RWPE2 (cell line): ENCODE data around the gene KCNN3.

Source experiments
- ATAC-seq: fragments of 200-7000 bp; cut with Tn5 transposase; 3 replicates; pipeline ENCODE4 v1.9.1; 2021; ENCODE audit warnings: low read depth
- DNase-seq: peaks from one replicate; pipeline ENCODE4 v3.0.0-alpha.2; 2020; ENCODE audit warnings: low spot score
- H3K27ac ChIP-seq: fragments of 450-650 bp; 2 replicates; pipeline ENCODE4 v1.5.1; 2017; ENCODE audit warnings: mild to moderate bottlenecking; ENCODE audit not compliant: poor library complexity, severe bottlenecking
- H3K27me3 ChIP-seq: fragments of 250-450 bp; sonication (Bioruptor Pico); 2 replicates; pipeline ENCODE4 v1.5.1; 2021; ENCODE audit warnings: mild to moderate bottlenecking, moderate library complexity; ENCODE audit not compliant: insufficient read depth, poor library complexity, severe bottlenecking
- H3K36me3 ChIP-seq: fragments of 250-450 bp; sonication (Bioruptor Pico); 2 replicates; pipeline ENCODE4 v1.5.1; 2020; ENCODE audit warnings: low read depth, mild to moderate bottlenecking, moderate library complexity
- H3K4me1 ChIP-seq: fragments of 250-450 bp; sonication (Bioruptor Pico); 2 replicates; pipeline ENCODE4 v1.5.1; 2021; ENCODE audit warnings: mild to moderate bottlenecking, moderate library complexity; ENCODE audit not compliant: insufficient read depth, poor library complexity, severe bottlenecking
- H3K4me3 ChIP-seq: fragments of 250-450 bp; sonication (Bioruptor Pico); 2 replicates; pipeline ENCODE4 v1.5.1; 2021; ENCODE audit warnings: mild to moderate bottlenecking, moderate library complexity; ENCODE audit not compliant: severe bottlenecking
- H3K9me3 ChIP-seq: fragments of 250-450 bp; sonication (Bioruptor Pico); 2 replicates; pipeline ENCODE4 v1.5.1; 2021; ENCODE audit warnings: mild to moderate bottlenecking, moderate library complexity; ENCODE audit not compliant: severe bottlenecking
- CTCF ChIP-seq: fragments of 450-650 bp; IDR thresholded peaks from one replicate; pipeline ENCODE4 v1.5.1; 2017; ENCODE audit warnings: mild to moderate bottlenecking, moderate library complexity; ENCODE audit not compliant: poor library complexity, severe bottlenecking

Gene KCNN3

GRCh38 chr1:154857022-154857421 lies 13.1 kb downstream of the KCNN3 start:
- ATAC-seq = no peak
- DNase-seq = no peak
- no peaks in the 10 kb centered on the region for H3K36me3 ChIP-seq
- H3K27ac ChIP-seq = no peak overlapping the region
- no peaks in the 10 kb centered on the region for H3K27me3 ChIP-seq
- no peaks in the 10 kb centered on the region for H3K9me3 ChIP-seq
- no peak overlapping the region for H3K4me3 ChIP-seq
- no peak for TF ChIP-seq CTCF
- H3K4me1 ChIP-seq = no peaks in the 10 kb centered on the region

GRCh38 chr1:154856544-154856943 lies 13.5 kb downstream of the KCNN3 start:
- no peak for TF ChIP-seq CTCF
- Histone ChIP-seq H3K27ac (no peak overlapping the region), H3K9me3 (no peaks in the 10 kb centered on the region), H3K36me3 (no peaks in the 10 kb centered on the region), H3K27me3 (no peaks in the 10 kb centered on the region), H3K4me3 (no peak overlapping the region), H3K4me1 (no peaks in the 10 kb centered on the region)
- DNase-seq (no peak), ATAC-seq (no peak)

- Histone ChIP-seq H3K9me3 (no peaks in the 10 kb centered on the region), H3K27ac (no peak overlapping the region), H3K27me3 (no peaks in the 10 kb centered on the region), H3K4me1 (no peaks in the 10 kb centered on the region), H3K36me3 (no peaks in the 10 kb centered on the region), H3K4me3 (no peak overlapping the region)
- ATAC-seq (no peak), DNase-seq (no peak)
- no peak for TF ChIP-seq CTCF
Measured at GRCh38 chr1:154856049-154856448, 14.0 kb downstream of the KCNN3 start.

- H3K4me1 ChIP-seq = no peaks in the 10 kb centered on the region
- no peak for ATAC-seq
- no peak for DNase-seq
- H3K27ac ChIP-seq = no peak overlapping the region
- no peaks in the 10 kb centered on the region for H3K36me3 ChIP-seq
- no peak overlapping the region for H3K4me3 ChIP-seq
- no peaks in the 10 kb centered on the region for H3K9me3 ChIP-seq
- H3K27me3 ChIP-seq = no peaks in the 10 kb centered on the region
- no peak for TF ChIP-seq CTCF
Measured at GRCh38 chr1:154855186-154855851, 14.8 kb downstream of the KCNN3 start.

- no peak for ATAC-seq
- no peaks in the 10 kb centered on the region for H3K9me3 ChIP-seq
- no peaks in the 10 kb centered on the region for H3K27me3 ChIP-seq
- no peak overlapping the region for H3K4me3 ChIP-seq
- no peak overlapping the region for H3K27ac ChIP-seq
- no peak for TF ChIP-seq CTCF
- no peaks in the 10 kb centered on the region for H3K4me1 ChIP-seq
- DNase-seq = no peak
- H3K36me3 ChIP-seq = no peaks in the 10 kb centered on the region
Measured at GRCh38 chr1:154852845-154853244, 17.2 kb downstream of the KCNN3 start.
